Measurements from ENCODE around the gene IRF4.

Gene IRF4

DNA sequence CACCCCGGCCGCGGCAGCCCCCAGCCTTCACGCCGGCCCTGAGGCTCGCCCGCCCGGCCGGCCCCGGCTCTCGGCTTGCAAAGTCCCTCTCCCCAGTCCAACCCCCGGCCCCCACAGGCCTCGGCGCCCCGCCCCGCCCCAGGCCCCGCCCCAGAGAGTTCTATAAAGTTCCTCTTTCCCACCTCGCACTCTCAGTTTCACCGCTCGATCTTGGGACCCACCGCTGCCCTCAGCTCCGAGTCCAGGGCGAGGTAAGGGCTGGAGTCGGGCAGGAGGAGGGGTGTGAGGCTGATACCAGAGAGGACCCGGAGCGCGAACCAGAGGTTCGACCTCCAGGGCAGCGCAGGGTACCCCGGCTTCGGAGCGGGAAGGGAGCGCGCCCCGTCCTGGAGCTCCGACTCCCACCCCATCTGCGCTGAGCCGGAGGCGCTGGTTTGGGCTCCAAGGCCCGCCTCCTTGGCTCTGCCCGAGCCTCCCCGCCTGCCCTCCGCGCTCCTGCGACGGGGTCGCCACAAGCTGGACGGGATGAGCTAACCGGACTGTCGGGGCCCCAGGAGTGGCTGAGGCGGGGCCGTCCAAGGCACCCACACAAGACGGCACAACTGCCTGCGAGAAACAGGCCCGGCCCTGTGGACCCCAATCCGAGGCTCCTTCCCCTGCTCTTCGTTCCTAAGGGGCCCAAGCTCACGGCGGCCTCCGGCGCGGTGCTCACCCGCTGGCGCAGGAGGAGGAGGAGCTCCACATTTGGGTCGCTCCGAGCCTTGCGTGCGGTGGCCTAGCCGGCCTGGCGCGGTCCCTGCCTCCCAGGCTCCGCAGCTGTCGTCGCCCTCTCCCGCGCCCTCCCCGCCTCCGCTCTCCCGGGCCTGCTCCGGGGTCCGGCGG is at the start of gene IRF4:
IRF4 (plus strand) TSS at position 194 of the 882 bp plus-strand sequence. CDS start 1,401 bp downstream, outside the sequence.
- Histone ChIP-seq H3K4me3 (ENCODE audit: insufficient read length, low read depth) (peak within 1 kb of the TSS; percentile 55), H3K36me3 (ENCODE audit: insufficient read depth, insufficient read length, low read length) (peaks cover 15% of the 10 kb centered on the region), H3K27me3 (ENCODE audit: insufficient read depth, insufficient read length) (peaks cover 53% of the 10 kb centered on the region), H3K9me3 (ENCODE audit: insufficient read depth, low read length) (no peaks in the 10 kb centered on the region), H3K4me1 (ENCODE audit: insufficient read depth, insufficient read length) (peaks cover 3% of the 10 kb centered on the region), H3K9ac (ENCODE audit: insufficient read length, low read depth) (peak within 1 kb of the TSS; percentile 85)
- TF ChIP-seq YY1 (IDR thresholded peaks at IDR 0.05; ENCODE audit: insufficient read depth, insufficient read length) (no peak), SUZ12 (IDR thresholded peaks at IDR 0.05; ENCODE audit: extremely low read depth, insufficient read depth, insufficient read length) (no peak), ZNF274 (IDR thresholded peaks at IDR 0.05; ENCODE audit: low read depth, low read length) (no peak)
- peak; percentile 25 for DNase-seq (ENCODE audit: low read depth, low spot score)

- Histone ChIP-seq H3K4me1 (ENCODE audit: insufficient read depth, insufficient read length) (no peaks in the 10 kb centered on the region), H3K36me3 (ENCODE audit: insufficient read depth, insufficient read length, low read length) (no peaks in the 10 kb centered on the region), H3K9me3 (ENCODE audit: insufficient read depth, low read length) (no peaks in the 10 kb centered on the region), H3K27me3 (ENCODE audit: insufficient read depth, insufficient read length) (peaks cover 99% of the 10 kb centered on the region), H3K4me3 (ENCODE audit: insufficient read length, low read depth) (no peak overlapping the region), H3K9ac (ENCODE audit: insufficient read length, low read depth) (no peak overlapping the region)
- no peak for TF ChIP-seq SUZ12 (IDR thresholded peaks at IDR 0.05; ENCODE audit: extremely low read depth, insufficient read depth, insufficient read length)
- TF ChIP-seq YY1 (IDR thresholded peaks at IDR 0.05; ENCODE audit: insufficient read depth, insufficient read length) = no peak
- no peak for TF ChIP-seq ZNF274 (IDR thresholded peaks at IDR 0.05; ENCODE audit: low read depth, low read length)
- no peak for DNase-seq (ENCODE audit: low read depth, low spot score)
Measured at GRCh38 chr6:341914-342831, 49.4 kb upstream of the IRF4 start.

DNA sequence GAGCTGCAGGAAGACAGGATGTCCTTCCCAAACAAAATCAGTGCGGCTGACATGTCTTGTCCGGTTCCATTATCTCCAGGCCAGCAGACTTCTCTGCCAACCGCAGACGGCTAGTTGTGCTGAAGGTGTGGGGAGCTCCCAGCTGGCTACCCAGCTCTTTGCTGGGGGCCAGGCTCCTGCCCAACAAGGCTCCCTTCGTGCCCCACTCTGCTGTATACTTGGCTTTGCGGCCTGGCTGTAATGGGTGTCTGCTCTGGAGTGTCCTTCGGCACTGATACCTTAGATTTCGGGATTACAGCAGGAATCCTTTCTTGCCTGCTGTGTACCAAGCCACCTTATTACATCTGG is 48.7 kb upstream of the IRF4 start:
- peaks cover 99% of the 10 kb centered on the region for H3K27me3 ChIP-seq (ENCODE audit: insufficient read depth, insufficient read length)
- no peaks in the 10 kb centered on the region for H3K36me3 ChIP-seq (ENCODE audit: insufficient read depth, insufficient read length, low read length)
- DNase-seq (ENCODE audit: low read depth, low spot score) = no peak
- H3K9ac ChIP-seq (ENCODE audit: insufficient read length, low read depth) = no peak overlapping the region
- no peak overlapping the region for H3K4me3 ChIP-seq (ENCODE audit: insufficient read length, low read depth)
- TF ChIP-seq ZNF274 (IDR thresholded peaks at IDR 0.05; ENCODE audit: low read depth, low read length) (no peak), SUZ12 (IDR thresholded peaks at IDR 0.05; ENCODE audit: extremely low read depth, insufficient read depth, insufficient read length) (no peak), YY1 (IDR thresholded peaks at IDR 0.05; ENCODE audit: insufficient read depth, insufficient read length) (no peak)
- no peaks in the 10 kb centered on the region for H3K9me3 ChIP-seq (ENCODE audit: insufficient read depth, low read length)
- no peaks in the 10 kb centered on the region for H3K4me1 ChIP-seq (ENCODE audit: insufficient read depth, insufficient read length)

- Histone ChIP-seq H3K27me3 (ENCODE audit: insufficient read depth, insufficient read length) (peaks cover 99% of the 10 kb centered on the region), H3K36me3 (ENCODE audit: insufficient read depth, insufficient read length, low read length) (peaks cover 3% of the 10 kb centered on the region), H3K9me3 (ENCODE audit: insufficient read depth, low read length) (no peaks in the 10 kb centered on the region), H3K4me1 (ENCODE audit: insufficient read depth, insufficient read length) (no peaks in the 10 kb centered on the region), H3K9ac (ENCODE audit: insufficient read length, low read depth) (no peak overlapping the region), H3K4me3 (ENCODE audit: insufficient read length, low read depth) (no peak overlapping the region)
- TF ChIP-seq YY1 (IDR thresholded peaks at IDR 0.05; ENCODE audit: insufficient read depth, insufficient read length) (no peak), ZNF274 (IDR thresholded peaks at IDR 0.05; ENCODE audit: low read depth, low read length) (no peak), SUZ12 (IDR thresholded peaks at IDR 0.05; ENCODE audit: extremely low read depth, insufficient read depth, insufficient read length) (no peak)
- no peak for DNase-seq (ENCODE audit: low read depth, low spot score)
Measured at GRCh38 chr6:343226-343935, 48.2 kb upstream of the IRF4 start.

- Histone ChIP-seq H3K36me3 (ENCODE audit: insufficient read depth, insufficient read length, low read length) (peaks cover 11% of the 10 kb centered on the region), H3K27me3 (ENCODE audit: insufficient read depth, insufficient read length) (peaks cover 98% of the 10 kb centered on the region), H3K4me3 (ENCODE audit: insufficient read length, low read depth) (no peak overlapping the region), H3K9me3 (ENCODE audit: insufficient read depth, low read length) (no peaks in the 10 kb centered on the region), H3K4me1 (ENCODE audit: insufficient read depth, insufficient read length) (peaks cover 3% of the 10 kb centered on the region), H3K9ac (ENCODE audit: insufficient read length, low read depth) (no peak overlapping the region)
- no peak for DNase-seq (ENCODE audit: low read depth, low spot score)
- TF ChIP-seq SUZ12 (IDR thresholded peaks at IDR 0.05; ENCODE audit: extremely low read depth, insufficient read depth, insufficient read length) (no peak), YY1 (IDR thresholded peaks at IDR 0.05; ENCODE audit: insufficient read depth, insufficient read length) (no peak), ZNF274 (IDR thresholded peaks at IDR 0.05; ENCODE audit: low read depth, low read length) (no peak)
Measured at GRCh38 chr6:343960-344815, 47.4 kb upstream of the IRF4 start.

DNA sequence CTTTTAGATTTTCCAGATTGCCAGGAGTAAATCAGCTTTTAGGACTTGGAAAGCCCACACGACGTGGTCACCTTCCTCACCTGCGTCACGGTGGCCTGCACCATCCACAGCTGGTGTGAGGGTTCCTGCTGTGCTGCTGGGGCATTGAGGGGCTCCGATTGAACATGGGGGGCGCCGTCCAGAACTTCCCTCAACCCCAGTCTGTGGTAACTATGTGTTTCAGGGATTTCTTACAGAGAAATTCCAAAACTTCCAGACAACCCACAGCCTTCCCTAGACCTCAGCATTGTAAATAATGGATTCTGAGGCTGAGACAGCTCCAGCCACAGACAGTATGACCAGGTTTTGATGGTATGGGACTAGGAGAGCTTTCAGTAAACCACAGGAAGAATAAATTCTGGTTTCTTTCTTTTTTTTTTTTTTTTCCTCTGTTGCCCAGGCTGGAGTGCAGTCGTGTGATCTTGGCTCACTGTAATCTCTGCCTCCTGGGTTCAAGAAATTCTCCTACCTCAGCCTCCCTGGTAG is 46.7 kb upstream of the IRF4 start:
- Histone ChIP-seq H3K9ac (ENCODE audit: insufficient read length, low read depth) (no peak overlapping the region), H3K36me3 (ENCODE audit: insufficient read depth, insufficient read length, low read length) (peaks cover 15% of the 10 kb centered on the region), H3K9me3 (ENCODE audit: insufficient read depth, low read length) (no peaks in the 10 kb centered on the region), H3K4me1 (ENCODE audit: insufficient read depth, insufficient read length) (peaks cover 3% of the 10 kb centered on the region), H3K27me3 (ENCODE audit: insufficient read depth, insufficient read length) (peaks cover 98% of the 10 kb centered on the region), H3K4me3 (ENCODE audit: insufficient read length, low read depth) (no peak overlapping the region)
- no peak for DNase-seq (ENCODE audit: low read depth, low spot score)
- TF ChIP-seq SUZ12 (IDR thresholded peaks at IDR 0.05; ENCODE audit: extremely low read depth, insufficient read depth, insufficient read length) (no peak), ZNF274 (IDR thresholded peaks at IDR 0.05; ENCODE audit: low read depth, low read length) (no peak), YY1 (IDR thresholded peaks at IDR 0.05; ENCODE audit: insufficient read depth, insufficient read length) (no peak)
